Small intestine (tissue), 7 donors: ENCODE results near the gene FKBP8. TPM values are rescaled to one million over a fixed set of nuclear protein-coding genes. Genes with fewer than 3 reads are reported as not detected.

Source experiments
- DNase-seq, 2 donors: peaks; one replicate each; pipeline versions ENCODE4 v3.0.0 to v3.0.0-alpha.2; 2013
- FAIRE-seq: peaks from 2 replicates; lab custom pipeline; 2012; peaks lifted over from hg19 to GRCh38; lab: Jason Lieb, UNC
- H3K27ac ChIP-seq, 3 donors: one replicate each; pipeline ENCODE4 v1.5.1; 2013; ENCODE audit warnings: low read length in 2 of 3, mild to moderate bottlenecking in 2 of 3, control low read depth in 1 of 3, inconsistent platforms in 1 of 3, low read depth in 1 of 3, moderate library complexity in 1 of 3
- H3K27me3 ChIP-seq, 3 donors: one replicate each; pipeline ENCODE4 v1.6.1; 2013; ENCODE audit warnings: low read length in 3 of 3, inconsistent platforms in 1 of 3; ENCODE audit not compliant: control insufficient read depth in 3 of 3, insufficient read depth in 3 of 3
- H3K36me3 ChIP-seq, 3 donors: one replicate each; pipeline ENCODE4 v1.6.1; 2013; ENCODE audit warnings: low read length in 3 of 3, inconsistent platforms in 1 of 3, low read depth in 1 of 3, mild to moderate bottlenecking in 1 of 3, moderate library complexity in 1 of 3; ENCODE audit not compliant: control insufficient read depth in 3 of 3, insufficient read depth in 2 of 3
- H3K4me1 ChIP-seq, 3 donors: one replicate each; pipeline ENCODE4 v1.6.1; 2013; ENCODE audit warnings: low read length in 2 of 3, inconsistent platforms in 1 of 3, low read depth in 1 of 3, mild to moderate bottlenecking in 1 of 3, moderate library complexity in 1 of 3; ENCODE audit not compliant: control insufficient read depth in 3 of 3, insufficient read depth in 2 of 3
- H3K4me3 ChIP-seq, 3 donors: one replicate each; pipeline ENCODE4 v1.5.1; 2013; ENCODE audit warnings: low read length in 3 of 3, control low read depth in 1 of 3, inconsistent platforms in 1 of 3, low read depth in 1 of 3, mild to moderate bottlenecking in 1 of 3, moderate library complexity in 1 of 3
- H3K9me3 ChIP-seq, 2 donors: one replicate each; pipeline ENCODE4 v1.6.1; 2013; ENCODE audit warnings: low read depth in 1 of 2, low read length in 1 of 2; ENCODE audit not compliant: control insufficient read depth in 2 of 2, insufficient read depth in 1 of 2
- WGBS, 3 donors: extraction: QIAGEN DNeasy Blood & Tissue Kit; methylation state at CpG; one replicate each; pipeline ENCODE4 v1.1.7; 2013; 5-methylcytosine and 5-hydroxymethylcytosine counted together
- polyA plus RNA-seq, 4 donors: library from polyadenylated mRNA; stranded (reverse) in 3 of 4; unstranded in 1 of 4; fragments of 200-250 nt in 3 of 4; fragments of 120-200 nt in 1 of 4; gene quantifications; one replicate each; pipeline versions ENCODE4 v1.2.1 to v1.2.3, GENCODE V29; 2013
- donor health status: healthy with polysubstance abuse.
- donor health status: control.
- donor health status: control.
- donor health status: Bipolar disorder and iron deficiency.
- donor health status: healthy.

The FKBP8 gene
- polyA plus RNA-seq, 4 donors = 144 to 189 (median 180) TPM

- Histone ChIP-seq H3K9me3 (no peaks in the 10 kb centered on the region), H3K36me3 (peaks cover 0 to 29% (median 0%) of the 10 kb centered on the region in 3 donors), H3K4me3 (no peak overlapping the region), H3K27me3 (no peaks in the 10 kb centered on the region), H3K4me1 (peaks cover 11 to 17% (median 15%) of the 10 kb centered on the region in 3 donors), H3K27ac (peak overlapping the region in 1 of 3 donors; percentile 11)
- no peak for DNase-seq
- no peak for FAIRE-seq
- WGBS, 3 donors = 78 to 90% (median 82%) methylated on average over 8 of the region's 8 CpGs
These were observed 56.6 kb downstream of the FKBP8 start for GRCh38 chr19:18486746-18487145.

- H3K4me3 ChIP-seq = no peak overlapping the region
- DNase-seq (no peak), FAIRE-seq (no peak)
- H3K4me1 ChIP-seq = peaks cover 11 to 22% (median 20%) of the 10 kb centered on the region in 3 donors
- 84 to 98% (median 93%) methylated on average over 4 to 5 of the region's 5 CpGs for whole genome bisulfite sequencing, 3 donors
- H3K27ac ChIP-seq = peak overlapping the region in 1 of 3 donors; percentile 37
- no peaks in the 10 kb centered on the region for H3K9me3 ChIP-seq
- no peaks in the 10 kb centered on the region for H3K27me3 ChIP-seq
- H3K36me3 ChIP-seq = peaks cover 0 to 25% (median 0%) of the 10 kb centered on the region in 3 donors
These were observed 58.4 kb downstream of the FKBP8 start for GRCh38 chr19:18484992-18485391.

- H3K36me3 ChIP-seq = peaks cover 0 to 28% (median 0%) of the 10 kb centered on the region in 3 donors
- WGBS, 3 donors = 59 to 72% (median 71%) methylated on average over 12 of the region's 12 CpGs
- FAIRE-seq (no peak), DNase-seq (no peak)
- H3K9me3 ChIP-seq = no peaks in the 10 kb centered on the region
- no peaks in the 10 kb centered on the region for H3K27me3 ChIP-seq
- H3K4me3 ChIP-seq = no peak overlapping the region
- peaks cover 11 to 32% (median 25%) of the 10 kb centered on the region in 3 donors for H3K4me1 ChIP-seq
- H3K27ac ChIP-seq = peak overlapping the region in 1 of 3 donors; percentile 29
These were observed 60.1 kb downstream of the FKBP8 start for GRCh38 chr19:18483119-18483890.

Other genes starting within 250 kb of the FKBP8 start
- 100 to 1,000 TPM; 102 to 269 (median 186) TPM for gene LSM4, start 220.5 kb downstream of the FKBP8 start, polyA plus RNA-seq
- 10 to 100 TPM; 29.1 to 77.9 (median 38.6) TPM for gene PGPEP1, start 203.0 kb downstream of the FKBP8 start, polyA plus RNA-seq
- 10 to 100 TPM in 3 of 4 donors, 1 to 10 TPM in 1; 4.5 to 41.5 (median 20.1) TPM for gene GDF15, start 157.4 kb downstream of the FKBP8 start, polyA plus RNA-seq
- 1 to 10 TPM in 3 of 4 donors, under 1 TPM in 1; 0.89 to 5.1 (median 3.4) TPM for gene LRRC25, start 146.0 kb downstream of the FKBP8 start, polyA plus RNA-seq
- 100 to 1,000 TPM in 1 of 4 donors, 10 to 100 TPM in 3; 15.9 to 117 (median 44.2) TPM for gene SSBP4, start 124.2 kb downstream of the FKBP8 start, polyA plus RNA-seq
- gene ISYNA1, start 105.4 kb downstream of the FKBP8 start, polyA plus RNA-seq = 10 to 100 TPM in 2 of 4 donors, 1 to 10 TPM in 2; 4.5 to 72.1 (median 9.3) TPM
- 10 to 100 TPM in 2 of 4 donors, 1 to 10 TPM in 2; 8.6 to 12.2 (median 10.4) TPM for gene ELL, start 21.5 kb downstream of the FKBP8 start, polyA plus RNA-seq
- gene KXD1, start 14.3 kb upstream of the FKBP8 start, polyA plus RNA-seq = 10 to 100 TPM; 58.8 to 81.3 (median 75.2) TPM
- 1,000 to 10,000 TPM in 2 of 4 donors, 100 to 1,000 TPM in 2; 741 to 1,139 (median 935) TPM for gene UBA52, start 28.3 kb upstream of the FKBP8 start, polyA plus RNA-seq
- gene REX1BD, start 45.2 kb upstream of the FKBP8 start, polyA plus RNA-seq = 100 to 1,000 TPM in 1 of 4 donors, 10 to 100 TPM in 3; 46.1 to 102 (median 65.9) TPM
- gene CRLF1, start 63.2 kb upstream of the FKBP8 start, polyA plus RNA-seq = 10 to 100 TPM in 1 of 4 donors, 1 to 10 TPM in 2, not detected in 1; 2.0 to 22.3 (median 6.5) TPM
- gene TMEM59L, start 69.3 kb upstream of the FKBP8 start, polyA plus RNA-seq = 1 to 10 TPM in 3 of 4 donors, not detected in 1; 1.3 to 8.5 (median 1.6) TPM
- gene KLHL26, start 93.5 kb upstream of the FKBP8 start, polyA plus RNA-seq = 1 to 10 TPM; 1.6 to 5.2 (median 3.5) TPM
- gene CRTC1, start 140.1 kb upstream of the FKBP8 start, polyA plus RNA-seq = 10 to 100 TPM in 1 of 4 donors, 1 to 10 TPM in 3; 5.8 to 20.7 (median 6.7) TPM
- 1 to 10 TPM in 1 of 4 donors, under 1 TPM in 1, not detected in 2; 0.68 to 1.8 TPM for gene COMP, start 247.7 kb upstream of the FKBP8 start, polyA plus RNA-seq